Activated CD4-positive, CD25-positive, alpha-beta regulatory T cell treated with anti-CD3 and anti-CD28 coated beads, Interleukin-2, amount 50 U/mL, for 72 hours (primary cell): ENCODE measurements around the gene ZFYVE19.

Experiments used
- DNase-seq: peaks from one replicate; pipeline ENCODE4 v3.0.0; 2021

Gene ZFYVE19

DNA sequence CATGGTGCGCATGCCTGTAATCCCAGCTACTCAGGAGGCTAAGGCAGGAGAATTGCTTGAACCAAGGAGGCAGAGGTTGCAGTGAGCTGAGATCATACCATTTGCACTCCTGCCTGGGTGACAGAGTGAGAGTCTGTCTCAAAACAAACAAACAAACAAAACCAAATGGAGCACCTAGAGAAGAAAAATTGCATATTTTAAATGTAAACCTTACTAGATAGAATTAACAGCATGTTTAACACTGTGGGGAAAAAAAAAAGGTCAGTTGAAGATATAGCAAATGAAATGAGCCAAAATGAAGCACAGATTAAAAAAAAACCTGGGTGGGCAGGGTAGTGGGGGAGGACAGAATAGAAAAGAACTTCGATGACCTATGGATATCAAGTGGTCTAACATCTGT is 14.3 kb downstream of the ZFYVE19 start:
- no peak for DNase-seq

- no peak for DNase-seq
These were observed 16.9 kb downstream of the ZFYVE19 start for GRCh38 chr15:40823572-40824343.

DNA sequence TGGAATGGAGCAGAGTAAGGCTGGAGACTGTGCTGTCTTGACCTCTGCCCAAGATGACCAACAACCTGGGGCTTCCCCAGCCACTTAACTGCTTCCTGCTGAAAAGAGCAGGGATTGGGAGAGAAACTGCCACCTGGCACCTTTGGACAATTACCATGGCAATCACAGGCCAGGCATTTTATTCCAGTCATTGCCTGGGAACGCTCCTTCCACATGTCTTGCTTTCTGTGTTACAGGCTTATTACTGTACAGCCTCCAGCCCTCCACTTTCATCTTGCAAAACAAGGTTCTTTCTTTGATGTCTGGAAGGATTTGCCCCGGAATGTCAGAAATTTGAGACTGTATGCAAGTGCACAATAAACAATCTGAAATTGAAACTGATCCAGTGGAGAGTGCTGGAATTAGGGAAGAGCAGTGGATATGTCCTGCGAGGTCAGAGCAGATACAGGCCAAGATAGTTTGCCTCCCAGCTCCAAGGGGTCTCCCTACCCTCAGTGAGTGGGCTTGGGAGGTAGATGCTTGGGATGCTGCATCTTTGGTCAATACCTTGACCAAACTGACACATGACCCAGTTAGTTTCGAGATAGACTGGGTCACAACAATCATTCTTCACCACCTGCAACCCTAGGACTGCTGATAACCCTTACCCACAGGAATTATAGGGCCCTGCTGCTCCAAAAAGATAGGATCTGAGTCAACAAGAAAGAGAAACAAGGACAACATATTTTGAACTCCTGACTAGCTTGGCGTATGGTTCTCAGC is 19.0 kb downstream of the ZFYVE19 start:
- DNase-seq = no peak

- DNase-seq = no peak
These were observed 19.7 kb downstream of the ZFYVE19 start for GRCh38 chr15:40826423-40827075.

DNA sequence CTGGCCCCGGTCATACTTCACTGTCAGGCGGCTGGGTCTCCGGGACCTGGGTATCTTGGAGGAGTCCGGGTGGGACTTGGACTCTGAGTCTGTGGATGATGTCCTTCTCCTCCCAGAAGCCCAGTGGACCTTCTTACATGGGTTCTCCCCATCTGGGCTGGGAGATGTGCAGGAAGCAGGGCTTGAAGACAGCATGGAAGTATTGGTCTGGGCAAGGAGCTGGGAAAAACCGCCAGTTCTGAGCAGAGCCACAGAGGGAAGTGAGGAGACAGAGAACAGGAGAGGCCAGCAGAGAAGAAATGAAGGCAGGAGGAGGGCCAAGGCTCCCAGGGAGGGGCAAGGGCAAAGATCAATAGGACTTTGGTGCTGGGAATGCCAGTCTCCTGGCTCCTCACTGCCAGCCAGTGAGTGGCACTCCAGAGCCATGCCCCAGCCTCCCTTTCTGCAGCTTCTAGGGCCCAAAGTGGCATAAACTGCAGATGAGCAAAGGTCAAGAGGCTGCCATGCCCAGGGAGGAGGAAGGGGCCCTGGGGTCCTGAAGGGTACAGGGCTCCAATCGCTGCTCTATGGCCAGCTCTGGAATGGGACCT is 21.7 kb downstream of the ZFYVE19 start, which contains the start of gene PPP1R14D:
TSS of gene PPP1R14D (minus strand) at position 262 of the 590 bp plus-strand sequence. CDS start at position 195, 67 bp downstream.
- no peak for DNase-seq

DNA sequence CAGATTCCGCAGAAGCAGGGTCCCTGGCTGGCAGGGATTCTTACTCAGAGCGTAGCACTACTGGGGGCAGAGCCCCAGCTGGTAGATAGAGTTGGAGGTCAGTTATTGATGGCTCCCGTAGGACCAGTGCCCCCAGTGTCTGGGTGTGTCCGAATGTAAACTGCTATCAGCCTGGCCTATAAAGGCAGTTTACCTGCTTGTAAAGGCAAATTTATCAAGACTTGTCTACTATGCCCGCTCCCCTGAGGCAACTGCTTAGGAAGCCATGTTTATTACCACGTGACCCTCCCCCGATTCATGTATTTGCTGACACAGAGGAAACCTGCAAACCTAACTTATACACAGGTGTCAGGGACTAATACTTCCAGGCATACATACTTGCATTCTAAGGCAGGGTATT is 22.2 kb downstream of the ZFYVE19 start:
- DNase-seq = no peak

DNA sequence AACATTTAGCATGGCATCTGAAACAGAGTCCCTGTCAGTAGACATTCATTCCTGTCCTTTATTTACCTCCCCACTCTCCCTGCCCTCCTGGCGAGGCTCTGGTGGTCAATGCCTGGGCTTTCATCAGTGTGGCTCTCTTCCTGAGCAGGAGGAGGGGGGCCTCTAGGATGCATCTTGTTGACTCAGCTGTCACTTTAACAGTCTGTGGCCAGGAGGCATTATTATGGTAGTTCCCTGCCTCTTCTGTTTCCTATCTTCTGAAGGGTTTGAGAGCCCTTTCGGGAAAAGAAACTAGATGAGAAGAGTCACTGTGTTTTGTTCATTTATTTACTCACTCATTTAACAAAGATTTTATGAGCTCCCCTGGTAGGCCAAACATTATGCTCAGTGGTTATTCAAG is 24.0 kb downstream of the ZFYVE19 start:
- DNase-seq = no peak

DNA sequence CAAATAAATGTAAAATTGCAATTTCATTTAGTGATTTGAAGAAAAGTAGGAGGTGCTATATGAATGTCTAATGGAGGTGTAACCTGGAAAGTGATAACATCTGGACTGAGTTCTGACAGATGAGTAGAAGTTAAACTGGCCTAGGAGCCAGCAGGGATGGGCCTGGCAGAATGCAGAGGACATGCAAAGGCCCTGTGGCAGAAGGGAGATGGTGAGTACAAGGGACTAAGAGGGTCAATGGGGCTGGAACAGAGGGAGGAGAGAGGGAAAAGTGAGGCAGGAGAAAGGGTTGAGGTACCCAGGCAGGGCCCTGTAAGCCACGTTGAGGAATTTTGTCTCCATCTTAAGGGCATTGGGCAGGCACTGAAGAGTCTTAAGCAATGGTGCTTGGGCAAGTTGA is 25.0 kb downstream of the ZFYVE19 start:
- DNase-seq = no peak

- no peak for DNase-seq
These were observed 26.0 kb downstream of the ZFYVE19 start for GRCh38 chr15:40832903-40833302.

- DNase-seq = no peak
These were observed 29.1 kb downstream of the ZFYVE19 start for GRCh38 chr15:40836020-40836419.

DNA sequence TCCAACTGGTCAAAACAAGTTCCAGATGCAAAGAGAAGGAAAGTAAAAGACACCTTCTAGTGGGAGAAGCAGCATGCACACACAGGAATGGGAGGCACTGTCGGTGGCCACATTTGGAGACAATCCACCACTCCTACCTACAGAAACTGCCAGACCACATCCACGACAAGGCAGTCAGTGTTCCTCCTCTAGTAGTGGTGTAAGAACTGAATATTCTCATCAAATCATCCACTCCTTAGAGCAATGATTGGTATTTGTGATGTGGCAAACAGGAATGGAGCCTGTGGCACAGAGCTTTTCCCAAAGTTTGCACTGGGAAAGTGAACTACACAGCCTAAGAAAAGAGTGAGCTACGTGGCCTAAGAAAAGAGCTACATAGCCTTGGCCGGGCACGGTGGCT is 31.9 kb downstream of the ZFYVE19 start:
- no peak for DNase-seq

- DNase-seq = no peak
These were observed 34.9 kb downstream of the ZFYVE19 start for GRCh38 chr15:40841741-40842140.

- DNase-seq = no peak
These were observed 36.5 kb downstream of the ZFYVE19 start for GRCh38 chr15:40843261-40843884.

DNA sequence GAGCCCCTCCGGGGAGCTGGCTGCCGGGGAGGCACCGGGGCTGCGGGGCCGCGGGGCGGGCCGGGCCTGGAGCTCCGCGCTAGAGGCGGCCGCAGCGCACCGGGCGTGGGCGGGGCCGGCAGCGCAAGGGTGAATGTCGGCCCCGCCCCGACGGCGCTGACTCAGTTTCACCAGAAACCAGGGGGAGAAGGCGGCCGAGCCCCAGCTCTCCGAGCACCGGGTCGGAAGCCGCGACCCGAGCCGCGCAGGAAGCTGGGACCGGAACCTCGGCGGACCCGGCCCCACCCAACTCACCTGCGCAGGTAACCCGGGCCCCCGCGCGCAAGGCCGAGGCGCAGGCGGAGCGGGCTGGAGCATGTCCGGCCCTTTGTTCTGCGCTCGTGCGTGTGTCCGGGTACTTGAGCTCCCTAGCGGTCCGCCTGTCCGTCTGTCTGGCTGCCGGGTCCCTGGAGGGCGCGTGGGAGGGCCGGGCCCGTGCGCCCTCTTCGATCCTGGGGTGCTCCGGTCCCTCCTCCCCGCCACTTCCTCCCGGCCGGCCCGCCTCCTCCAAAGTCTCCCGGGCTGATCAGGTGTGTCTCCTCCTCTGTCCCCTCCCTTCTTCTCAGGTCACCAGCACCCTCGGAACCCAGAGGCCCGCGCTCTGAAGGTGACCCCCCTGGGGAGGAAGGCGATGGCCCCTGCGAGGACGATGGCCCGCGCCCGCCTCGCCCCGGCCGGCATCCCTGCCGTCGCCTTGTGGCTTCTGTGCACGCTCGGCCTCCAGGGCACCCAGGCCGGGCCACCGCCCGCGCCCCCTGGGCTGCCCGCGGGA is 37.2 kb downstream of the ZFYVE19 start, which contains the start of gene SPINT1:
TSS of gene SPINT1 (plus strand) at position 164 of the 811 bp plus-strand sequence. CDS start at position 671, 507 bp downstream.
- peak; percentile 76 for DNase-seq

GRCh38 chr15:40844696-40845030 is 37.8 kb downstream of the ZFYVE19 start:
- DNase-seq = no peak

- no peak for DNase-seq
These were observed 38.1 kb downstream of the ZFYVE19 start for GRCh38 chr15:40845036-40845435.

GRCh38 chr15:40845511-40846284 is 38.8 kb downstream of the ZFYVE19 start:
- DNase-seq = no peak

- no peak for DNase-seq
These were observed 39.9 kb downstream of the ZFYVE19 start for GRCh38 chr15:40846841-40847222.

GRCh38 chr15:40847223-40847961 is 40.5 kb downstream of the ZFYVE19 start:
- no peak for DNase-seq

DNA sequence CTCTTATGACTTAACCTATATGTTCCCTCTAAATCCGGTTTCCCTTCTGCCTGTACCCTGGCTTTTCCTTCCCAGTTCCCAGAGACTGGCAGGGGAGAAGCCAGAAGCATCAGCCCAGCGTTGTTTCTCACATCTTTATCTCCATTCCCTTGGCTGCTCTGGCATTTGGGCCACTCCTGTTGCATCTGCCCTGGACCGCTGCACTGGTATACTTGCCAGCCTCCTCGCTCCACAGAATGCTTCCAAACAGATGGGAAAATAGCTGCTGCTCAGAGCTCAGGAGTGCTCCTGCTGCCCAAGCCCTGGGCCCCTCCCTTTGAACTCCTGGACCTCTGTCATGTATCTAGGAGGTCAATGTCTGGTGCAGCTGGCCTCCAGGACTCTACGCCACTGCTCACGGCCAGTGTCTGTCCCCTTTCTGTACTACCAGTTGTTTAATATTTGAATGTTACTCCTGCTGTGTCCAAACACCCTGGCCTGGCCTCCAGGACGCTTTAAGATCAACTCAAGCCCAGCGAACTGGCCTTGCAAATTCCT is 43.8 kb downstream of the ZFYVE19 start:
- DNase-seq = no peak
